Gastrocnemius medialis (tissue), 4 donors: ENCODE data around the gene WWOX. TPM values are rescaled to one million over a fixed set of nuclear protein-coding genes. Genes with fewer than 3 reads are reported as not detected.

Source experiments
- ATAC-seq, 2 donors: fragments of 150-250 bp; one replicate each; pipeline ENCODE4 v1.9.1; 2016
- DNase-seq, 2 donors: peaks; one replicate each; pipeline ENCODE4 v3.0.0-alpha.2; 2019
- H3K27ac ChIP-seq, 4 donors: fragments of 200-600 bp; sonication (generic); 1 replicate in 1 of 4; 2 replicates in 3 of 4; pipeline ENCODE4 v1.5.1; 2016 to 2018; ENCODE audit warnings: mild to moderate bottlenecking in 2 of 4, moderate library complexity in 1 of 4
- H3K27me3 ChIP-seq, 3 donors: fragments of 200-600 bp; sonication (generic) in 2 of 3; 1 replicate in 1 of 3; 2 replicates in 2 of 3; pipeline versions ENCODE4 v1.5.1 to v1.6.0; 2016 to 2019; ENCODE audit warnings: mild to moderate bottlenecking in 1 of 3, moderate library complexity in 1 of 3
- H3K36me3 ChIP-seq, 2 donors: fragments of 200-600 bp; sonication (generic) in 1 of 2; one replicate each; pipeline ENCODE4 v1.5.1; 2017 to 2018
- H3K4me1 ChIP-seq, 2 donors: fragments of 200-600 bp; sonication (generic) in 1 of 2; one replicate each; pipeline ENCODE4 v1.5.1; 2016 to 2017; ENCODE audit warnings: mild to moderate bottlenecking in 2 of 2
- H3K4me3 ChIP-seq, 4 donors: fragments of 200-600 bp; sonication (generic) in 3 of 4; 1 replicate in 1 of 4; 2 replicates in 3 of 4; pipeline ENCODE4 v1.5.1; 2016 to 2019; ENCODE audit warnings: mild to moderate bottlenecking in 2 of 4
- H3K9me3 ChIP-seq, 3 donors: fragments of 200-600 bp; sonication (generic) in 2 of 3; 1 replicate in 1 of 3; 2 replicates in 2 of 3; pipeline ENCODE4 v1.5.1; 2016 to 2019
- CTCF ChIP-seq, 5 experiments: fragments of 450-650 bp in 3 of 5; fragments of 200-600 bp in 2 of 5; sonication (generic) in 2 of 5; IDR thresholded peaks in 4 of 5; conservative IDR thresholded peaks in 1 of 5; 1 replicate in 4 of 5; 2 replicates in 1 of 5; pipeline ENCODE4 v1.5.1; 2016 to 2019; ENCODE audit warnings: antibody characterized with exemption in 5 of 5, mild to moderate bottlenecking in 3 of 5, moderate library complexity in 3 of 5
- POLR2A ChIP-seq, 2 donors: fragments of 450-650 bp; IDR thresholded peaks; one replicate each; pipeline ENCODE4 v1.6.1; 2017; ENCODE audit warnings: antibody characterized with exemption in 2 of 2, mild to moderate bottlenecking in 2 of 2, moderate library complexity in 2 of 2
- in situ Hi-C, 4 donors: fragments of 200-750 bp; cut with MboI; loops; one replicate each; pipeline versions ENCODE4 v1.15.0 to v1.8.0; 2017; ENCODE audit warnings: low sequenced_read_pairs in 4 of 4
- intact Hi-C: fragments of 100-400 bp; cut with DNase I; formaldehyde crosslinking; loops from one replicate; pipeline ENCODE4 v1.15.1; 2023; ENCODE audit warnings: low total_unique reads
- total RNA-seq, 4 donors: library from RNA; depleted of rRNA; stranded (reverse); fragments of >200 nt; gene quantifications; one replicate each; pipeline versions ENCODE4 v1.1.0 to v1.2.3, GENCODE V29; 2016

Gene WWOX
- total RNA-seq, 4 donors from 2014 or later: 3.3 to 13.0 (median 6.0) TPM

DNA sequence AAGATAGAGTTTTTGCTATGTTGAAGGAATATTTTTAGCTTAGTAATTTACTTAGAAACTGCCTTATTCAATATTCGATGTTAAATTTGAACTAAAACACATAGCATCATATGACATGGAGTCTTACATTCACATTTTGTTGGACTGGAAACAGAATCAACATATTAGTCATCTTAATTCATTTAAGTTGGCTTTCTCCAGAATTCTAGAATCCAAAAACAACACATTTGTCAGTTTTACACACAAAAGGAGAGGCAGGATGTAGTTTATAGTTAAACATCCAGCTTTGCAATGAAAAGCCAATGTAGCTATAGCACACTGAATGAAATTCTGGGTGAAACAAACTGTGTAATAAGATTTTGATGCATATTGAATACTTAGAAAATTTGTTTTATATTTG lies 43.3 kb downstream of the WWOX start:
- ATAC-seq (no peak), DNase-seq (no peak)
- H3K27ac ChIP-seq: no peak overlapping the region
- no peaks in the 10 kb centered on the region for H3K36me3 ChIP-seq
- in situ Hi-C loops (loop anchor here in 1 of 4 donors (25.0 kb wide), 1 partner anchor 295 kb away; no protein-coding TSS in a partner anchor), intact Hi-C loops (no loop called here)
- no peaks in the 10 kb centered on the region for H3K9me3 ChIP-seq
- H3K27me3 ChIP-seq: no peaks in the 10 kb centered on the region
- no peaks in the 10 kb centered on the region for H3K4me1 ChIP-seq
- H3K4me3 ChIP-seq: no peak overlapping the region
- TF ChIP-seq CTCF (IDR thresholded peaks at IDR 0.05 in 4 of 5, conservative IDR thresholded peaks at IDR 0.05 in 1 of 5): no peak
- TF ChIP-seq POLR2A (IDR thresholded peaks at IDR 0.05): no peak

DNA sequence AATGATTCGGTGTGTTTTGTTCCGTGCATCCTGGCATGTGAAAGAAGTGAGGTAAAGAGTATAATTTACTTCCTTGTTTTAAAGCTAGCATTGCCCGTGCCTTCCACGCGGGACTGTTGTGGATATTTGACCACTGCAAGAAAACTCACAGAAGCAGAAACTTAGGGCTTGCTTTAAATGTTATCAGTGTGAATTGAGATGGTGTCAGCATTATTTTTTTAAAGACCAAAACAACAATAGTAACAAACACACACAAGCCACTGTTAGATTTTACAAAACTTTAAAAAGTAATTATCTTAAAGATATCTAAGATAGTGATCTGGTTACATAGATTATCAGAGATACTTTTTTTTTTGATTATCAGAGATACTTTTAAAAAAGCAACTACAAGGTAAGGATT lies 47.4 kb downstream of the WWOX start:
- no peak for ATAC-seq
- in situ Hi-C loops (loop anchor here in 1 of 4 donors (25.0 kb wide), 1 partner anchor 290 kb away; no protein-coding TSS in a partner anchor), intact Hi-C loops (no loop called here)
- Histone ChIP-seq H3K27ac (no peak overlapping the region), H3K4me1 (no peaks in the 10 kb centered on the region), H3K36me3 (no peaks in the 10 kb centered on the region), H3K9me3 (no peaks in the 10 kb centered on the region), H3K27me3 (no peaks in the 10 kb centered on the region), H3K4me3 (no peak overlapping the region)
- no peak for TF ChIP-seq POLR2A (IDR thresholded peaks at IDR 0.05)
- TF ChIP-seq CTCF (IDR thresholded peaks at IDR 0.05 in 4 of 5, conservative IDR thresholded peaks at IDR 0.05 in 1 of 5): no peak
- DNase-seq: no peak

GRCh38 chr16:78147911-78148401 lies 48.5 kb downstream of the WWOX start:
- no peaks in the 10 kb centered on the region for H3K4me1 ChIP-seq
- ATAC-seq (no peak), DNase-seq (no peak)
- no peaks in the 10 kb centered on the region for H3K27me3 ChIP-seq
- H3K4me3 ChIP-seq: no peak overlapping the region
- H3K9me3 ChIP-seq: no peaks in the 10 kb centered on the region
- no peak for TF ChIP-seq CTCF (IDR thresholded peaks at IDR 0.05 in 4 of 5, conservative IDR thresholded peaks at IDR 0.05 in 1 of 5)
- TF ChIP-seq POLR2A (IDR thresholded peaks at IDR 0.05): no peak
- H3K27ac ChIP-seq: no peak overlapping the region
- intact Hi-C loops (no loop called here), in situ Hi-C loops (loop anchor here in 1 of 4 donors (25.0 kb wide), 1 partner anchor 289 kb away; no protein-coding TSS in a partner anchor)
- no peaks in the 10 kb centered on the region for H3K36me3 ChIP-seq

DNA sequence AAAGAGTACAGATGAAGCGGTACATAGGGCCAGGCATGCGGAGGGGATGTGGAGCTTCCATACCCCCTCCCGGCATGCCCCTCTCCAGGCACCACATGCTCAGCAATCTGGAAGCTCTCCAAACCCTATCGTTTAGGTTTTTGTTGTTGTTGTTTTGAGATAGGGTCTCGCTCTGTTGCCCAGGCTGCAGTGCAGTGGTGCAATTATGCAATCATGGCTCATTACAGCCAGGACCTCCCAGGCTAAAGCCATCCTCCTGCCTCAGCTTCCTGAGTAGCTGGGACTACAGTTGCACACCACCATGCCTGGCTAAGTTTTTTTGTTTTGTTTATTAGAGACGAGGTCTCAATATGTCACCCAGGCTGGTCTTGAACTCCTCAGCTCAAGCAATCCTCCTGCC lies 50.8 kb downstream of the WWOX start:
- TF ChIP-seq POLR2A (IDR thresholded peaks at IDR 0.05) (no peak), CTCF (IDR thresholded peaks at IDR 0.05 in 4 of 5, conservative IDR thresholded peaks at IDR 0.05 in 1 of 5) (no peak)
- no peak overlapping the region for H3K4me3 ChIP-seq
- in situ Hi-C loops: no loop called here
- intact Hi-C loops: no loop called here
- H3K27me3 ChIP-seq: no peaks in the 10 kb centered on the region
- ATAC-seq (no peak), DNase-seq (no peak)
- no peaks in the 10 kb centered on the region for H3K36me3 ChIP-seq
- no peak overlapping the region for H3K27ac ChIP-seq
- H3K4me1 ChIP-seq: no peaks in the 10 kb centered on the region
- H3K9me3 ChIP-seq: no peaks in the 10 kb centered on the region
